Left lung (tissue), 10 donors: Measurements from ENCODE around the gene RTN4RL2. TPM values are rescaled to one million over a fixed set of nuclear protein-coding genes. Genes with fewer than 3 reads are reported as not detected.

Experiments
- ATAC-seq: fragments of 200-7000 bp; cut with Tn5 transposase; one replicate; pipeline ENCODE4 v1.9.1; 2020; ENCODE audit warnings: moderate library complexity
- DNase-seq, 4 donors: peaks; one replicate each; pipeline ENCODE4 v3.0.0-alpha.2; 2013 to 2020
- H3K27ac ChIP-seq, 2 donors: fragments of 200-600 bp; sonication (generic) in 1 of 2; one replicate each; pipeline versions ENCODE4 v1.5.0 to v1.8.0; 2020 to 2021
- H3K27me3 ChIP-seq, 2 donors: fragments of 200-600 bp; sonication (generic) in 1 of 2; one replicate each; pipeline versions ENCODE4 v1.5.0 to v1.8.0; 2020 to 2021
- H3K36me3 ChIP-seq, 2 donors: fragments of 200-600 bp; sonication (generic) in 1 of 2; one replicate each; pipeline versions ENCODE4 v1.5.0 to v1.8.0; 2020 to 2021
- H3K4me1 ChIP-seq, 2 donors: fragments of 200-600 bp; one replicate each; pipeline ENCODE4 v1.8.0; 2021
- H3K4me3 ChIP-seq, 2 donors: fragments of 200-600 bp; sonication (generic) in 1 of 2; one replicate each; pipeline versions ENCODE4 v1.5.0 to v1.8.0; 2020 to 2021; ENCODE audit warnings: mild to moderate bottlenecking in 1 of 2
- H3K9me3 ChIP-seq, 2 donors: fragments of 200-600 bp; sonication (generic) in 1 of 2; one replicate each; pipeline versions ENCODE4 v1.5.0 to v1.8.0; 2020 to 2021
- intact Hi-C, 2 donors: fragments of 100-400 bp; cut with DNase I; formaldehyde crosslinking; loops; one replicate each; pipeline versions ENCODE4 v1.11.2 to v1.14.2; 2022
- polyA plus RNA-seq, 6 donors: library from polyadenylated mRNA; unstranded; fragments of 120-200 nt; gene quantifications; one replicate each; pipeline ENCODE4 v1.2.1, GENCODE V29; 2013; ENCODE audit not compliant: insufficient read length in 6 of 6
- total RNA-seq, 2 donors: library from RNA; stranded (reverse); fragmentation: NEBNext Ultra II Directional; extraction: Animal tissue kit (Norgen Biotek cat#: 25700); gene quantifications; one replicate each; pipeline ENCODE4 v1.2.1, GENCODE V29; 2021
- TF ChIP-seq, protein P1 (sequence below), 2 donors: fragments of 200-600 bp; sonication (generic) in 1 of 2; IDR thresholded peaks; one replicate each; pipeline versions ENCODE4 v1.5.0 to v1.8.0; 2021; ENCODE audit warnings: antibody characterized with exemption in 2 of 2
- donor health status: DM: no; HTN: yes; CAD: no.
- donor health status: DM: no; HTN: no; CAD: no.

Gene RTN4RL2
- total and polyA plus RNA-seq, 8 donors: 0.87 to 4.8 (median 2.5) TPM

- intact Hi-C loops: no loop called here
- peak in 1 of 4 donors; percentile 18 for DNase-seq
- Histone ChIP-seq H3K27ac (peak overlapping the region; percentile 96), H3K4me3 (peak overlapping the region; percentile 40 to 66), H3K4me1 (peaks cover 31 to 73% of the 10 kb centered on the region in 2 donors), H3K27me3 (no peaks in the 10 kb centered on the region), H3K36me3 (peaks cover 0 to 34% of the 10 kb centered on the region in 2 donors), H3K9me3 (no peaks in the 10 kb centered on the region)
- TF ChIP-seq, protein P1, sequence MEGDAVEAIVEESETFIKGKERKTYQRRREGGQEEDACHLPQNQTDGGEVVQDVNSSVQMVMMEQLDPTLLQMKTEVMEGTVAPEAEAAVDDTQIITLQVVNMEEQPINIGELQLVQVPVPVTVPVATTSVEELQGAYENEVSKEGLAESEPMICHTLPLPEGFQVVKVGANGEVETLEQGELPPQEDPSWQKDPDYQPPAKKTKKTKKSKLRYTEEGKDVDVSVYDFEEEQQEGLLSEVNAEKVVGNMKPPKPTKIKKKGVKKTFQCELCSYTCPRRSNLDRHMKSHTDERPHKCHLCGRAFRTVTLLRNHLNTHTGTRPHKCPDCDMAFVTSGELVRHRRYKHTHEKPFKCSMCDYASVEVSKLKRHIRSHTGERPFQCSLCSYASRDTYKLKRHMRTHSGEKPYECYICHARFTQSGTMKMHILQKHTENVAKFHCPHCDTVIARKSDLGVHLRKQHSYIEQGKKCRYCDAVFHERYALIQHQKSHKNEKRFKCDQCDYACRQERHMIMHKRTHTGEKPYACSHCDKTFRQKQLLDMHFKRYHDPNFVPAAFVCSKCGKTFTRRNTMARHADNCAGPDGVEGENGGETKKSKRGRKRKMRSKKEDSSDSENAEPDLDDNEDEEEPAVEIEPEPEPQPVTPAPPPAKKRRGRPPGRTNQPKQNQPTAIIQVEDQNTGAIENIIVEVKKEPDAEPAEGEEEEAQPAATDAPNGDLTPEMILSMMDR (IDR thresholded peaks at IDR 0.05): no peak
- ATAC-seq: peak; percentile 28
These were observed 33.8 kb upstream of the RTN4RL2 start for GRCh38 chr11:57426439-57426928.

GRCh38 chr11:57426929-57427726, 33.2 kb upstream of the RTN4RL2 start, which contains the start of gene SLC43A3:
SLC43A3 (minus strand) TSS chr11:57427121; CDS start chr11:57426172, 949 bp downstream.
- intact Hi-C loops: no loop called here
- Histone ChIP-seq H3K27ac (peak within 1 kb of the TSS; percentile 96), H3K36me3 (peaks cover 0 to 33% of the 10 kb centered on the region in 2 donors), H3K27me3 (no peaks in the 10 kb centered on the region), H3K4me1 (peaks cover 31 to 73% of the 10 kb centered on the region in 2 donors), H3K4me3 (peak within 1 kb of the TSS; percentile 40 to 66), H3K9me3 (no peaks in the 10 kb centered on the region)
- DNase-seq: peak; percentile 59 to 96 (median 84)
- ATAC-seq: peak; percentile 79
- TF ChIP-seq, protein P1 (IDR thresholded peaks at IDR 0.05): no peak

GRCh38 chr11:57427727-57428082, 32.6 kb upstream of the RTN4RL2 start:
- no peaks in the 10 kb centered on the region for H3K27me3 ChIP-seq
- H3K4me1 ChIP-seq: peaks cover 36 to 73% of the 10 kb centered on the region in 2 donors
- intact Hi-C loops: no loop called here
- peak overlapping the region; percentile 96 for H3K27ac ChIP-seq
- peaks cover 0 to 27% of the 10 kb centered on the region in 2 donors for H3K36me3 ChIP-seq
- DNase-seq (peak in 3 of 4 donors; percentile 47 to 80 (median 73)), ATAC-seq (peak; percentile 3)
- H3K9me3 ChIP-seq: no peaks in the 10 kb centered on the region
- peak overlapping the region in 1 of 2 donors; percentile 66 for H3K4me3 ChIP-seq
- TF ChIP-seq, protein P1 (IDR thresholded peaks at IDR 0.05): no peak

- Histone ChIP-seq H3K9me3 (no peaks in the 10 kb centered on the region), H3K4me1 (peaks cover 43 to 73% of the 10 kb centered on the region in 2 donors), H3K36me3 (peaks cover 0 to 18% of the 10 kb centered on the region in 2 donors), H3K27ac (peak overlapping the region in 1 of 2 donors; percentile 96), H3K27me3 (no peaks in the 10 kb centered on the region), H3K4me3 (no peak overlapping the region)
- ATAC-seq: no peak
- DNase-seq: peak in 1 of 4 donors; percentile 25
- TF ChIP-seq, protein P1 (IDR thresholded peaks at IDR 0.05): no peak
- intact Hi-C loops: no loop called here
These were observed 31.7 kb upstream of the RTN4RL2 start for GRCh38 chr11:57428643-57429042.

DNA sequence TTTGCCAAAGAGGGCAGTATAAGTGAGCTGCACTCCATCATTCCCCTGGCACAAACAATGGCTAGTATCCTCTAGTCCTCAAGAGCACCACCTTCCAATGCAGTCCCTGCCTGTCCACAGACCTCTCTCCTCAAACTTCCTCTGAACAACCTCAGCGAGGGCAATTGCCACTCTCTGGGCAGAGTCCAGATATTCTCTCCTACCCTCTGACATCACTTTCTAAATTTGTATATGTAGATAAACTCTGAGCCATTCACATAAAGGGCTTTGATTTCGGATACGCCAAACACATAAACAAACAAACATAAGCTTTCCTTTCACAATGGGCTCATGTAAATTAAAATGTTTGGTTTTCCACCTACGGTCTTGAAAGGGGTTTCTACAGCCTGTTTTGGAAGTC, 30.4 kb upstream of the RTN4RL2 start:
- no peaks in the 10 kb centered on the region for H3K27me3 ChIP-seq
- DNase-seq (peak in 1 of 4 donors; percentile 17), ATAC-seq (no peak)
- TF ChIP-seq, protein P1 (IDR thresholded peaks at IDR 0.05): no peak
- no peaks in the 10 kb centered on the region for H3K9me3 ChIP-seq
- H3K27ac ChIP-seq: no peak overlapping the region
- intact Hi-C loops: no loop called here
- peaks cover 0 to 9% of the 10 kb centered on the region in 2 donors for H3K36me3 ChIP-seq
- peaks cover 47 to 73% of the 10 kb centered on the region in 2 donors for H3K4me1 ChIP-seq
- H3K4me3 ChIP-seq: no peak overlapping the region
